HG03432 (cell line): ENCODE results near the gene STAC2.
"Not testable (repeated sequence)": the region's sequence is repeated elsewhere in the genome, so short reads cannot be mapped to it uniquely, and the experiment has no call there.

Experiments used
- ATAC-seq: cut with Tn5 transposase; IDR thresholded peaks from one replicate; pipeline ENCODE4 v1.9.1; 2021; ENCODE audit warnings: mild to moderate bottlenecking, moderate library complexity; ENCODE audit not compliant: unreplicated experiment

The STAC2 gene, protein sequence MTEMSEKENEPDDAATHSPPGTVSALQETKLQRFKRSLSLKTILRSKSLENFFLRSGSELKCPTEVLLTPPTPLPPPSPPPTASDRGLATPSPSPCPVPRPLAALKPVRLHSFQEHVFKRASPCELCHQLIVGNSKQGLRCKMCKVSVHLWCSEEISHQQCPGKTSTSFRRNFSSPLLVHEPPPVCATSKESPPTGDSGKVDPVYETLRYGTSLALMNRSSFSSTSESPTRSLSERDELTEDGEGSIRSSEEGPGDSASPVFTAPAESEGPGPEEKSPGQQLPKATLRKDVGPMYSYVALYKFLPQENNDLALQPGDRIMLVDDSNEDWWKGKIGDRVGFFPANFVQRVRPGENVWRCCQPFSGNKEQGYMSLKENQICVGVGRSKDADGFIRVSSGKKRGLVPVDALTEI

DNA sequence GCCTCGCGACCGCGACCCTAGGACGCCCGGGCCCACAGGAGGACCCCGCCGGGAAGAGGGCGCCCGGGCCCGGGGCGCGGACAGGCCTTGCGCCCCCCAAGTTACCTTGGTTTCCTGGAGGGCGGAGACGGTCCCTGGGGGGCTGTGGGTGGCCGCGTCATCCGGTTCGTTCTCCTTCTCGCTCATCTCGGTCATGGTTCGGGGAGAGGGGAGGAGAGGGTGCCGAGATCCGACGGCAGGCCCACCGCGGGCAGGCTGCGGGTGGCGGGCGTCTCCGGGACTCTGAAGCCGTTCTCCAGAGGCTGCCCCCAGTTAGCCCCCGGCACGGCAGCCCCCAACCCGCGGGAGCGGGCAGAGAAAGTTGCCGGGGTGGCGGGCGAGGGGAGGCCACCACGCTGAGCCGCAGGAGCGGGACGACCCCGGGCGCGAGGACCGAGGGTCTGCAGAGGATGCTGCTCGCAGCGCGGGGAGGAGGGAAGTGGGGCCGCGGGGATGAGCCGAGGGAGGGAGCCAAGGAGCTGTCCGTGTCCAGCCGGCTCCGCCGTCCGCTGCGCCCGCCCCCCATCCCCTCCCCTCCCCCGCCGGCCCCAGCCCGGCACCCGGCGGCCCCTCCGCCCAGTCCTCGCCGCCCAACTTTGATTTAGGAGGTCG is at the start of gene STAC2:
STAC2 (minus strand) TSS at position 638 of the 651 bp plus-strand sequence; CDS start at position 195, 443 bp downstream.
- no peak for ATAC-seq

DNA sequence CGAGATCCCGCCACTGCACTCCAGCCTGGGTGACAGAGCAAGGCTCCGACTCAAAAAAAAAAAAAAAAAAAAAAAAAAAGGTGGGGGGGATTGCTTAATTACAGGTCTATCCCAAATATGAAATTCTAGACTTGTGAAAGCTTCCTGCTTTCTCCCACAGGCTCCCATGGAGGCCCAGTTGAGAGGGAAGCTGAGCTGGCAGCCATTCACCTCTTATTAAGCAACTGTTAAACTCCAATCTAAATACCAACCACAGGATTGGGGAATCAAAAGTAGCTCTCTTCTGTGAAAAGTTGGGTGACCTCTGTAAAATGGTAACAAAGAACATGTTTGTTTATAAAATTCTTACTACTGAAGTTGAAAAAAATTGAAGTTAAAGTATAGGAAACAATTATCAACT is 45.8 kb upstream of the STAC2 start:
- no peak for ATAC-seq

DNA sequence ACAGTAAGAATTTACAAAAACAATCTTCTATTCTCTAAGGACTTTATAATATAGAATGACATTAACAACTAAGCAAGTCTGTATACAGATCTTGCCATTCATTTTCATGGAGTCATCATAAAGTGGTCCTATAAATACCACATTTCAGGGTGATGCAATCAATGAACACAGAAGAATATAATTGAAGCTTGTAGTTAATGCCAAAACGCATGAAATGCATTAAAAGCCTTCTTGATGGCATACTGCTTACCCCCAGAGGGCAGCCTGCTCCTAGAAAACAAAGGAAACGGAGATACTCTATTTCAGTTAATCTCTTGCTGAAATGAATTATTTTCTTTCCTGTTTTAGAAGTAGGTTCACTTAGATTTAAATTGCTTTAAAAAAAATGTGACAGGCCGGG is 45.2 kb upstream of the STAC2 start:
- ATAC-seq = no peak

DNA sequence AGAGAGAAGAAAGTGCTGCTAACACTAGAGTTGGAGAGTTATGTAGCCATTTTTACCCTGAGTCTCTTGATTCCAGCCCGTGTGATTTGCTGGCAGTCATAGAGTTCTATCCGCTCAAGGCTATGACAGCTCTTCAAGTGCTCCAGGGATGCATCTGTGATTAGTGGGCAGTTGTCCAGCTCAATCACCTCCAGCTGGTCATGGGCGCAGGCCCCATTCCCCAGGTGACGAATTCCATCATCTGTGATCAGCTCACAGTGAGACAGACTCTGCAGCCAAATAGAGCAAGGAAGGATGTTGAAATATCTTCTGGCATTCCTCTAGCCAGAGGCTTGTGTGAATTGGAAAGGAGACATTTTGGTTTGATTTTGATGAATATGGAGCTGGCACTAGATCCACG is 38.4 kb upstream of the STAC2 start:
- no peak for ATAC-seq

DNA sequence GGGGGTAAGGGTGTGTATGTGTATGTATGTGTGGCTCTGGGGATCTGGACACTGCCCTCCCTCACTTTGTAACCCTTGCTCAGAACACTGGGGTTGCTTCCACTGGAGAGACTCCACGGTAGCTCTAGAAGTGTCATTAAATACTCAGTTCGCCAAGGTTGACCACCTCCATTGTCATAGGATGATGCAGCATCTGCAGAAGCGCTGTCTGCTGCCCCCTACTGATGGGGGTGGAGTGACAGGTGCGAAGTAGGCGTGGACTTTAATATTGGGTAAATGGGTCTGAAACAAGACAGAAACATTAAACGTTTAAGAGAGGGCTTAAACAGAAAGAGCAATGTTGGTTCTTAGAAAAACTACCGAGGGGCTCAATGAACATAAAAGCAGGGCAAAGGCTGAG is 35.5 kb upstream of the STAC2 start:
- ATAC-seq = no peak

DNA sequence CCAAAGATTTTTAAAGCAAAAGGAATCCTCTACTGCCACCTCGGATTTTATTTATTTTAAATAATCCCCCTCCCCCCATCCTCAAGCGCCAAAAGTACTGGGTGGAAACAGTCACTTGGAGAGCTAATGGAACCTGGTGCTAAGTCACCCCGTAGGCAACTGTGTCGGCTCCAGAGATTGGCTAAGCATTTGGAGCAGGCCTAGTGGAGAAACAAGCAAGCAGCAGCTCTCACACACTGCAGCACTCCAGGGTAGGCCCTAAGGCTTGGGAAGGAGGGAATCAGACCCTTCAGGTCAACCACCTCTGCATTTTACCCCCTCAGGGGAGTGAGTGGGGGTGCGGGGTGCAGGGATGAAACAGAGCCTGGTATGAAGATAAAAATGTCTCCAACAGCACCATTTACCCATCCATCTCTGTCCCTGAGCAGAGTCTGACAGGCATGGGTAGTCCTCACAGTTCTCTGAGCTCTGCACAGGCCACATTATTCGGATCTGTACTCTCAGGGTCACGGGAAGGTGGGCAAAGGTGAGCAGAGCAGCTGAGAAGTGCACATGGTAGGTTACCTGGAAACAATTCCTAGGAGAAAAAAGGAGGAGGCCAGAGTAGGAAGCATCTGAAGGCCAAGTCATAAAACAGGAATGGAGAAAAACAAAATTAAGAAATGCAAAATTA is 27.2 kb upstream of the STAC2 start:
- no peak for ATAC-seq

DNA sequence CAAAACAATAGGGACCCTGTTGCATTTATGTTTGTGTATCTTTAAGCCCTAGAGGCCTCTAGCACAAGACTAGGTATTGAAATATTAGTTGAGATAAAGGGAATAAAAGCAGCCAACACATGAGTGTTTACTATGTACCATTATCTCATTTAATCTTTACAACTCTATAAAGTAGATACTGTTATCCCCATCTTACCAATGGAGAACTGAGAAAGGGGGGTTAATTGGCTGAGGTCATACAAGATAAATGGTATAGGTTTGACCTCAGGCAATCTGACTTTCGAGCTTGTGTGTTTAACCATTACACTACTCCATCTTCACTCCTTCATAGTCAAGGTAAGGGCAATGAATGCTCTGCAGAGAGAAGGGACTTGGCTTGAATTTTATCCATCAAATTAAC is 26.3 kb upstream of the STAC2 start:
- ATAC-seq = no peak

DNA sequence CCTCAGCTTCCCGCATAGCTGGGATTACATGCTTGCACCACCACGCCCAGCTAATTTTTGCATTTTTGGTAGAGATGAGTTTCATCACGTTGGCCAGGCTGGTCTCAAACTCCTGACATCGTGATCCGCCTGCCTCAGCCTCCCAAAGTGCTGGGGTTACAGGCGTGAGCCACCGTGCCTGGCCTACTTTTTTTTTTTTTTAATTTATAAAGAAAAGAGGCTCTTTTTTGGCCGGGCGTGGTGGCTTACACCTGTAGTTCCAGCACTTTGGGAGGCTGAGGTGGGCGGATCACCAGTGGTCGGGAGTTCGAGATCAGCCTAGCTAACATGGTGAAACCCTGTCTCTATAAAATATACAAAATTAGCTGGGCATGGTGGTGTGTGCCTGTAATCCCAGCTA is 24.3 kb upstream of the STAC2 start:
- ATAC-seq = not testable (repeated sequence)

DNA sequence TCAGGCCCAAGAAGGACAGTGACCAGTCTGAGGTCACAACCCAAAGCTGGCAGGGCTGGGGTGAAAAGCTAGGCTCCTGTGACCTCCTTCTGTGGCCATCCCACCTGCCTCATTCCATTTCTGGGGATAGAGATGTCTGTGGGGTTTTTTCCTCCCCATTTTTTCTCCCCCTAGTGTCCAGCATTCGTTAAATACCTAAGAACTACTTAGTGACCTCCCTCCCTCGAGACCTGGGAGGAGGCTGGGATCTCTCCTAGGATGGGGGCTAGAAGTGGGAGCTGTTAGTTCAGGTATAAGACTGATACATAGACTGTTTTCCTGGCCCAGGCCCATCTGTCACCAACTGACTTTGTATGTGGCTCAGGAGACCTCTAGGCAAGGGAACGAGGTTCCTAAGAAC is 20.5 kb upstream of the STAC2 start:
- ATAC-seq = no peak

DNA sequence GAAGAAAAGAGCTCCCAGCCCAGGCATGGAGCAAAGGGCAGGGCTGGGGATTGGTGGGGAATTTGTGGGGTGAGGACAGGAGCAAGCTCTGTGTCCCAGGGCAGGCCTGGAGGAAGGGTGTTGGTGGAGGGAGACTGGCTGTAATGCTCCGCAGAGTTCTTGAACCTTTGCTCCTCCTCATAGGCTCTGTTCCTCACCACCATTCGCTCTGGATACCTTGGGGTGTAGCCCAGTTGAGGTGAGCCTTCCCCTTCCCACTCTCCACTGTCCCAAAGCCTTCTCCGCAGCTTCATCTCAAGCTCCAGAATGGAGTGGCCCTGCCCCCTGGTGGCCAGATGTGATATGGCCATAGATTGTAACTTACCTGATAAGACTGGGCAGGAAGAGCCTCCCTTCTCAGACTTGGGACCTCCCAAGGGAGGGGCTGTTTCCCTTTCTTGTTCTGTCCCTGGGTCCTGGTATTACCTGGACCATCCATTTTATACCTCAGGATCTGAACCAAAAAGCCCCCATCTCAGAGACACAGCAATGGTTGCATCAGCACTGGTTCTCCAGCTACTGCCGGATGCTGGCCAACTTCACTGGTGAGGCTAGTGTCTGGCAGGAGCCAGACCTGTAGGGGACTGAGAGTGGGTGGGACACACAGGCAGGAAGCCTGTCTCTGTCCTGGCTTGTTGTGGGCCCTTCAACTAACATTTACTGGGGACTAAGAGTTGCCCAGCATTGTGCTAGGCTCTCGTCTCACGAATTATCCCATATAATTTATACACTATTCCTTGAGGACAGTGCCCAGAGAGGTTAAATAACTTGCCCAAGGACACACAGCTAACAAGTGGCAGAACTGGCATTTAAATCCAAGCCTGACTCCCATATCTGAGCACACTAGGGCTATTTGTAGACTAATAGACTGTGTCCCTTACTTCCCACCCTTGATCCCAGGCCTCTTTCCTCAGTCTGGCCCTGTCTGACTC is 19.1 kb upstream of the STAC2 start:
- no peak for ATAC-seq

DNA sequence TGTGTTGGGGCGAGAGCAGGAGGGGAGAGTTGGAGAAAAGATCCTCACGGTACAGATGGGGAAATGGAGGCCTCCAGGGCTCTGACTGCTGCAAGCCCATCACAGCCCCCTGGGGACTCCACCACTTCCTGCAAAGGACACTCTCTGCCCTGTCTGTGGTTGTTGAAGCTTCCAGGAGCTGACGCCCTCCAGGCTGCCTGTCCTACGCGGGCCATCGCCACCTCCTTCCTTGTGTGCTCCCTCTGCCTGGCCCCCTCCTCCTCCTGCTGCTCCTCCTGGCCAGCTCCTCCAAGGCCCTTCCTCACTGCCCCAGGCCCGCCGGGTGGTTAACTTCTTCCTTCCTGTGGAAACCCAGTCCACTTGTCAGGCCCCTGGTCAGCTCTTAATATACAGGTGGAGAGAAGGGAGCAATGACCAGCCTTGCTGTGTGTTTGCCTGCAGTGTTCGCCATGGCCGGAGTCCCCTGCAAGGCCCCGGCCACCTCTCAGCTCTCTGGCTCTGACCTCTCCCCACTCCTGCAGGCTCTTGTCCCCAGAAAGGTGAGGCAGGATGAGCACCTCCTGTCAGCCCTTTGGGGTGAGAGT is 18.4 kb upstream of the STAC2 start:
- ATAC-seq = no peak

DNA sequence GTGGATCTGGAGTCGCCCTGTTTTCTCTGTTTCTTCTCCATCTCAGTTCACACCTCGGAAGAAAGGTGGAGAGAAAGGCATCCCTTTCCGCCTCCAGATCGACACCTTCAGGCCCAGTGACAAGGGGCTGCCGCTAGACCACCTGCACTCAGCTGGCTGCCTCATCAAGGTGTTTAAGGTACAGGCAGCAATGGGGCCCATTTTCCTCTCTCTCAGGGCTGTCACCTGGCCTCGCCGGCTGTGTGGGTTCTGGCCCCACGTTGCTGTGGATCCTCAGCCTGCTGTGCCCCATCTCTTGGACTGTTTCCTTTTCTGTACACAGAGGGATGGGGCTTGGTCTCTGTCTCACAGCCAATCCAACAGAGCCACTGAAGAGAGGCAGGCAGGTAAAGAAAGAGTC is 17.4 kb upstream of the STAC2 start:
- no peak for ATAC-seq

DNA sequence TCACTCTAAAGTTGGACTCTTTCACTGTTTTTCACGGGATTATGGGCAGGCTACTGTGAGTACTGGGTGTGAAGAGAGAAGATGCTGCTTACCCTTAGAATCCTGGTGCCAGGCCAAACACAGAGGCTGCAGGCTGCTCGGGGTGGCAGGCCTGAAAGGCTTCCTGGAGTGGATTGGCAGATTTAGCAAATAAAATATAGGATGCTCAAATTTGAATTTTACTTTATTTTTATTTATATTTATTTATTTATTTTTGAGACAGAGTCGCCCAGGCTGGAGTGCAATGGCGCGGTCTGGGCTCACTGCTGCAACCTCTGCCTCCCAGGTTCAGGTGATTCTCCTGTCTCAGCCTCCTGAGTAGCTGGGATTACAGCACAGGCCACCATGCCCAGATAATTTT is 14.9 kb upstream of the STAC2 start:
- no peak for ATAC-seq

DNA sequence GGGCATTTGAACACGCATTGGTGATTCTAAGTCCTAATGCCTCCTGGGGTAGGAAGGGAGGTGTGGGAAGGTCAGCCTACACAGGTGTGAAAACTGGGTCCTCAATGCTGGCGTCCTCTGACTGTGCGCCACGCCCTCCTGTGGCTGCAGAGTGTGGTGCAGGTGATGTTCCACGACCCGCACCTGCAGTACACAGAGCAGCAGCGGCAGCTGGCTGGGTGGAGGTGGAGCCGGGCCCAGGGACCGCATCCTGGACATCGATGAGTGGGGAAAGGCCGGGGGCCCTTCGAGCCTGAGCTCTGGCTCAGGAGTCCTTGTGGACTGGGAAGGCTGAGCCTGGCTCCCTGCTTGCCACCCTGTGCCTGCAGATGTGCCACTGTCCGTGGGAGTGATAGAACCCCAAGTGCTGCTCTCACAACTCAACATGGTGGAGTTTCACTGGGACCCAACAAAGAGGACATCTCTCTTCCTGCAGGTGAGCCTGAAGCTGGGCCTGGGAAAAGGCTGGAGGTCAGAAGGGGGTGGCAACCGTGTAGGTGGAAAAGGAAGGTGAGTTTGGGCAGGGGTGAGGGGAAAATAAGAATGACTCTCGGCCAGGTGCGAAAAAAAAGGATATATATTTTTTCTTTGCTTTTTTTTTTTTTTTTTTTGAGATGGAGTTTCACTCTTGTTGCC is 14.0 kb upstream of the STAC2 start:
- ATAC-seq = no peak

DNA sequence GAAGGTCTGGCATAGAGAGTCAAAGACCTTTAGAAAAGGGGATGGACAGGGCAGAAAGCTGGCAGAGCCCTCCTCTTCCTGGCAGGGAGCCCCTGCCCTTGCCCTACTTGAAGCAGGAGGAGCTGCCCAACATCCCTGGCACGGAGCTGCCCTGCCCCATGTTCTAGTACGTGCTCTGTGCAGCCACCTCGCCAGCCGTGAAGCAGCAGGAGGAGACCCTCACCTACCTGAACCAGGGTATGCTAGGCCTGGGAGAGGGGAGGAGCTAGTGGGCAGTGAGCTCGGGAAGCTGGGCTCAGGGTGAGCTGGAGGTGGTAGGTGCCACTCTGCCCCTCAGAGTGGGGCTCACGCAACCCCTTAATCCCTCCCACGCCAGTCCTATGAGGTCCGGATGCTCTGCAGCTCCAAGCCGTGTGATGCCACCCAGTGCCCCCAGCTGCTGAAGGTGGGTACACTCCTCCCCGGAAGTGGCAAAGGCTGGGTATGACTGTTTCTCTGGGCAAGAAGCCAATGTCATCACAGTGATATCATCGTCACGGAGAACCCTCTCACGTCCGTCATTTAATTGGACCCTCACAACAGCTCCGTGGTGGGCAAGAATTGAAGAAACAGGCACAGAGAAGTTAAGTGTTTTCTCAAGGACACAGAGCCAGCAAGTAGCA is 12.7 kb upstream of the STAC2 start:
- ATAC-seq = no peak

DNA sequence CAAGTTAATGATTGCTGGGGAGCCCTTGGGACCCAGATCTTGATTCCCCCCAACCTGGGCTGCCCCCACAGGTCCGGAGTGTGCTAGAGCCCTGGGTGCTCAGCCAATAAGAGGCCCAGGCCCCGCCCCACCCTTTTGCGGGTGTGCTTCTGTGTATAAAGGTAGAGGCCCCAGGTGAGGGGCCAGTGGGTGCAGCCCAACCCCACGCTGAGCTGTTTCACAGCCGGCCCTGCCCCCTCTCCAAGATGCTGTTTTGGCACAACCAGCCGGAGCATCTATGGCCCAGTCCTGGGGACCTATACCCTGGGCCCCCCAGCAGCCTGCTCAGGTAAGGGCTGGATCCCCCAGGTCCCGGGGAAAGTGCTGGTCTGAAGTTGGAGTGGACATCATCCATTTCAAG is 11.8 kb upstream of the STAC2 start:
- no peak for ATAC-seq

DNA sequence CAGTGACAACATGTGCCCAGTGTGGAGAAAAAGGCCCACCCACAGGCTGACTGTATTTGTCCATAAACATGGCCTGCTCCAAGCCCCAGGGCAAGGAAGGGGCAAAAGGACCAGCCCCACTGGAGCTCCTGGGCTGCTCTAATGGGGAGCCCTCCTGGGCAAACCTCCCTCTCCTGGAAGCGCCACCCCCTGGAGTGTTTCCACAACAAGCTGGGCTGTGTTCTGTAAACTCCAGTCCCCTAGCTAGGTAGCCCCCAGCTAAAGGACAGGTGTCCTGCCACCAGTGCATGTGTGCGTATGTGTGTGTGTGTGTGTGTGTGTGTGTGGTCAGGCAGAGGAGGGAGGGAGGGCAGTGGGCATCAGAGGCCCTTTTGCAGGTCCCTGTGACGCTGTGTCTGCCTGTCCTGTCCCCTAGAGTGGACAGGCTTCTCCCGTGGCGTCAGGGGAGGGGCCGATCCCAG is 11.3 kb upstream of the STAC2 start:
- ATAC-seq = no peak

DNA sequence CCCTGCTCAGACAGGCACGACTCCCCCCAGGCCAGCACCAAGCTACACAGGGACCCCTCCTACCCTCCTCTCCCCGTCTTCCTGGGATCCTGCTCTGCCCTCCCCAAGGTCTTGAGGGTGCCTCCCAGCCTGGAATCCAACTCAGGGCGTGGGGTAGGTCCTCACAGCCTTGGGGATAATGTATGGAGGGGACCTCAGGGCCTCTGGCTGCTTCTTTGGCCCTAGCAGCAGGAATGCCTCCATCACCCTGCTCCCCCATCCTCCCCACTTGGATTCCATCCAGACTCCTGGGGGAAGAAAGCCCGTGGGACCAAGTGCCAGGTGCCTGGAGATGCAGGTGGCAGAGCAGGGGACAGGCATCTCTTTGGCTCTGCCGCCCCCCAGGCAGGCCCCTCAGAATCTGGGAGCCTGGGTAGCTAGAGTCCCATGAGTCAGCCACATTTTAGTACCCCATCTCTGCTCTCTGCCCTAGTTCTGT is 10.7 kb upstream of the STAC2 start:
- no peak for ATAC-seq
